Keratinocyte (primary cell): ENCODE results near the gene CCND1.

Source experiments
- EZH2 ChIP-seq: IDR thresholded peaks from one replicate; pipeline ENCODE4 v1.6.1; 2012; ENCODE audit warnings: inconsistent platforms, mild to moderate bottlenecking, low read length, moderate library complexity
- TF ChIP-seq, protein P1 (sequence below), 3 experiments: IDR thresholded peaks in 1 of 3; conservative IDR thresholded peaks in 1 of 3; optimal IDR thresholded peaks in 1 of 3; 2 replicates in 2 of 3; 3 replicates in 1 of 3; pipeline versions ENCODE3 to v1.5.1; 2011; ENCODE audit warnings: low read length in 3 of 3, mild to moderate bottlenecking in 3 of 3, moderate library complexity in 2 of 3, control low read depth in 1 of 3, inconsistent platforms in 1 of 3; ENCODE audit not compliant: insufficient read depth in 2 of 3; ENCODE audit errors: extremely low read depth in 1 of 3

DNA sequence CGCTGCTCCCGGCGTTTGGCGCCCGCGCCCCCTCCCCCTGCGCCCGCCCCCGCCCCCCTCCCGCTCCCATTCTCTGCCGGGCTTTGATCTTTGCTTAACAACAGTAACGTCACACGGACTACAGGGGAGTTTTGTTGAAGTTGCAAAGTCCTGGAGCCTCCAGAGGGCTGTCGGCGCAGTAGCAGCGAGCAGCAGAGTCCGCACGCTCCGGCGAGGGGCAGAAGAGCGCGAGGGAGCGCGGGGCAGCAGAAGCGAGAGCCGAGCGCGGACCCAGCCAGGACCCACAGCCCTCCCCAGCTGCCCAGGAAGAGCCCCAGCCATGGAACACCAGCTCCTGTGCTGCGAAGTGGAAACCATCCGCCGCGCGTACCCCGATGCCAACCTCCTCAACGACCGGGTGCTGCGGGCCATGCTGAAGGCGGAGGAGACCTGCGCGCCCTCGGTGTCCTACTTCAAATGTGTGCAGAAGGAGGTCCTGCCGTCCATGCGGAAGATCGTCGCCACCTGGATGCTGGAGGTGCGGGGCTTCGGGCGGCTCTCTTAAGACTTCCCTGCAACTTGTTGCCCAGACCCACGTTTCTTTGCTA lies at the start of gene CCND1:
- TF ChIP-seq, protein P1, sequence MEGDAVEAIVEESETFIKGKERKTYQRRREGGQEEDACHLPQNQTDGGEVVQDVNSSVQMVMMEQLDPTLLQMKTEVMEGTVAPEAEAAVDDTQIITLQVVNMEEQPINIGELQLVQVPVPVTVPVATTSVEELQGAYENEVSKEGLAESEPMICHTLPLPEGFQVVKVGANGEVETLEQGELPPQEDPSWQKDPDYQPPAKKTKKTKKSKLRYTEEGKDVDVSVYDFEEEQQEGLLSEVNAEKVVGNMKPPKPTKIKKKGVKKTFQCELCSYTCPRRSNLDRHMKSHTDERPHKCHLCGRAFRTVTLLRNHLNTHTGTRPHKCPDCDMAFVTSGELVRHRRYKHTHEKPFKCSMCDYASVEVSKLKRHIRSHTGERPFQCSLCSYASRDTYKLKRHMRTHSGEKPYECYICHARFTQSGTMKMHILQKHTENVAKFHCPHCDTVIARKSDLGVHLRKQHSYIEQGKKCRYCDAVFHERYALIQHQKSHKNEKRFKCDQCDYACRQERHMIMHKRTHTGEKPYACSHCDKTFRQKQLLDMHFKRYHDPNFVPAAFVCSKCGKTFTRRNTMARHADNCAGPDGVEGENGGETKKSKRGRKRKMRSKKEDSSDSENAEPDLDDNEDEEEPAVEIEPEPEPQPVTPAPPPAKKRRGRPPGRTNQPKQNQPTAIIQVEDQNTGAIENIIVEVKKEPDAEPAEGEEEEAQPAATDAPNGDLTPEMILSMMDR (optimal IDR thresholded peaks at IDR 0.05 in 1 of 3, IDR thresholded peaks at IDR 0.05 in 1 of 3, conservative IDR thresholded peaks at IDR 0.05 in 1 of 3; ENCODE audit: extremely low read depth in 1 of 3, insufficient read depth in 2 of 3, low read length in 3 of 3): peak in 2 of 3 experiments; percentile 3 to 25
- no peak for TF ChIP-seq EZH2
